Activated CD4-positive, alpha-beta T cell treated with anti-CD3 and anti-CD28 coated beads, Interleukin-2, Interleukin-4, amounts not matched to agents 100 ng/mL and 50 ng/mL, durations not matched to agents 16 hours and 8 hours (primary cell): ENCODE data around the gene NPHS1.
A peak's percentile ranks its signal among the peaks of the same experiment; 100 is the strongest.
"Not testable (repeated sequence)": the region's sequence is repeated elsewhere in the genome, so short reads cannot be mapped to it uniquely, and the experiment has no call there.

ENCODE experiments used
- DNase-seq: peaks from one replicate; pipeline ENCODE4 v3.0.0-alpha.2; 2020; ENCODE audit warnings: low spot score

NPHS1 gene

DNA sequence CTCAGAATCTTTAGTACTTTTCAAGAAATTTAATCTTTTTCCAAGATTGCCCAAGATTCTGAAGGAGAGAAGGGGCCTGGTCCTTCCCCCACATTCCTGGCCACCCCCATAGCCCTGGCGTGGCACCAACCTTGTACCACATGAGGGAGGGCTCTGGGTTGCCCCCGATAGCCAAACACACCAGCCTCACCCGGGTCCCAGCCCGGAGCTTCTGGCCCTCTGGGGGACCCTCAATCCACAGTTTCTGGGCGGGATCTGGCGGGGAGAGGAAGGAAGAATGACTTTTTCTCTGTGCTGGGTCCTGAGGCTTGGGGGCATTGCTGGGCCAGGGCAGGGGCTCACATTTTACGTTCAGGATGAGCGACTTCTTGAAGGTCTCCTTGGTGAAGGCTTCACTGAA lies 4.4 kb downstream of the NPHS1 start:
- DNase-seq, result no peak

DNA sequence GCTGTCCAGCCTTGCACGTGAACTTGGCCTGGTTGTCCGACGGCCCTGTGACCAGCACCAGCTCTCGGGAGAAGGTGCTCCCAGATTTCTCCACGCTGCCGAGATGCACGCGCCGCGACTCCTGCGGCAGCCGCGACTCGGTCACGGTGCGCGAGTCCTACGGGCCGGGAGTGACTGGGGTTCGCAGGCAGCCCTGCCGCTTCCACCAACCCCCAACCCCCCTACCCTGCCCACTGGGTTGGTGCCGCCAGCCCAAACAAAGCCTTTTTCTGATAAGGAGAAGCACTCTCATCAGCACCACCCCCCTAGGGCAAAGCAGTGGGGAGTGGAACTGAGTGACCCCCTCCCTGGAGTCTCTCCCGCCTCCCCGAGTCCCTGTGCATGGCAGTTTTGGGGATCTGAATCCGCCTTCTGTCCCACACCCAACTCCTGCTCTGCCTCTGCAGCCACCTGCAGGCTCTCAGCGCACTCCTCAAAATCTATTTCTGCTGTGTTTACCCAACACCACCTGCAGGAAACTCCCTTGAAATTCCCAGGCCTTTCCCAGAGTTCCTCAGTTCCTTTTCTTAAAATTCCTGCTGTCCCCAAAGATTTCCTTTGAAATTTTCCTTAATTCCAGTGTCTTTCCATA lies 6.2 kb downstream of the NPHS1 start:
- DNase-seq, result no peak

DNA sequence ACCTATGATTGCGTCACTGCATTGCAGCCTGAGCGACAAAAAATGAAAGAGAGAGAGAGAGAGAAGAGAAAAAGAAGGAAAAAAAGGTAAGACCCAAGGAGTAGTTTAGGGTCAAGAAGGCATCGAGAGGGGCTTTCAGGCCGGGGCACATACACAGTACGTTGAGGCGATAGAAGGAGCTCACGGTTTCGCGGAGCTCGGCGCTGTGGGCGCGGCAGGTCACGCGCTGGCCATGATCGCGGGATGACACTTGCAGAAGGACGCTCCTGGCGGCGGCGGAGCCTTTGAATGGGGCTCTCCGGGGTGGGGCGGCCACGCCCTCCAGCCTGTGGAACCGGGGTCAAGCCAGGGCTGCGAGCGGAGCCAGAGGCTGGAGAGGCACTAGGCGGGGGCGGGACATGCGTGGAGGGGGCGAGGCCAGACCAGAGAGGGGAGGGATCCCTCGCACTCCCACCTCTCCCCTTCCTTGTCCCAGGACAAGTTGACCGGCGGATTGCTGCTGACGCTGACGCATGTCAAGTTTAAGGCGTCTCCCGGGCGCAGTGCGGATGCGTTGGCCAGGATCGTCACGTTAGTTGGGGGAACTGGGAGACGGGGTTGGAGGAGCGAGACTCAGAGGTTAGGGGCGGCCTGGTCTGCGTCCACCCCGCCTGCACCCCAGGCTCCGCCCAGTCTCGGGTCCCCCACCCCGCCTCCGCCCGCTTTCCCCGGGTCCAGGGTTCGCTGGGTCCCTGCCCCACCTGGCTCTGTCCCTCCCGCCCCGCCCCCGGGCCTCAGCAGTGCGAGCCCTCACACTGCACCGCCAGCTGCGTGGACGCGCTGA lies 6.9 kb downstream of the NPHS1 start:
- DNase-seq, result no peak

DNA sequence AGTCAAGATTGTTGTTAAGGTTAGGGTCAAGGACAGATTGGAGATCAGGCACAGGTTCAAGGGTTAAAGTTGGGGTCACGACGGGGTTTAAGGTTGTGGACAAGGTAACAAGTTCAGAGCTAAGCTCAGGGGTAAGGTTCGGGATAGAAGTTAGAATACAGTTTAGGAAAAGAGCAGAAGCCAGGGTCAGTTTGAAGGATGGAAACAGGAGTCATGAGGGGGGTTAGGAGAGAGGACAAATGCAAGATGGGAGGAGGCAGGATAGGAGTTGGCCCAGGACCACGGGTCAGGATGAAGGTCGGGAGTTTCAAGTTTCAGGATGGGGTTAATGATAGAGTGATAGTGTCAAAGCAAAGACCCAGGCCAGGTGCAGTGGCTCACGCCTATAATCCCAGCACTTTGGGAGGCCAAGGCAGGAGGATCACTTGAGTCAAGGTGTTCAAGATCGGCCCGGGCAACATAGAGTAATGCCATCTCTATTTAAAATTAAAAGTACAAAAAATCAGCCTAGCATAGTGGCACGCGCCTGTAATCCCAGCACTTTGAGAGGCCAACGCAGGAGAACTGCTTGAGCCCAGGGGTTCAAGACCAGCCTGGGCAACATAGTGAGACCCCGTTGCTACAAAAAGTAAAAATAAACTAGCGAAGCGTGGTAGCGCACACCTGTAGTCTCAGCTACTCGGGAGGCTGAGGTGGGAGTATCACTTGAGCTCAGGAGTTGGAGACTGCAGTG lies 7.7 kb downstream of the NPHS1 start:
- no peak for DNase-seq

DNA sequence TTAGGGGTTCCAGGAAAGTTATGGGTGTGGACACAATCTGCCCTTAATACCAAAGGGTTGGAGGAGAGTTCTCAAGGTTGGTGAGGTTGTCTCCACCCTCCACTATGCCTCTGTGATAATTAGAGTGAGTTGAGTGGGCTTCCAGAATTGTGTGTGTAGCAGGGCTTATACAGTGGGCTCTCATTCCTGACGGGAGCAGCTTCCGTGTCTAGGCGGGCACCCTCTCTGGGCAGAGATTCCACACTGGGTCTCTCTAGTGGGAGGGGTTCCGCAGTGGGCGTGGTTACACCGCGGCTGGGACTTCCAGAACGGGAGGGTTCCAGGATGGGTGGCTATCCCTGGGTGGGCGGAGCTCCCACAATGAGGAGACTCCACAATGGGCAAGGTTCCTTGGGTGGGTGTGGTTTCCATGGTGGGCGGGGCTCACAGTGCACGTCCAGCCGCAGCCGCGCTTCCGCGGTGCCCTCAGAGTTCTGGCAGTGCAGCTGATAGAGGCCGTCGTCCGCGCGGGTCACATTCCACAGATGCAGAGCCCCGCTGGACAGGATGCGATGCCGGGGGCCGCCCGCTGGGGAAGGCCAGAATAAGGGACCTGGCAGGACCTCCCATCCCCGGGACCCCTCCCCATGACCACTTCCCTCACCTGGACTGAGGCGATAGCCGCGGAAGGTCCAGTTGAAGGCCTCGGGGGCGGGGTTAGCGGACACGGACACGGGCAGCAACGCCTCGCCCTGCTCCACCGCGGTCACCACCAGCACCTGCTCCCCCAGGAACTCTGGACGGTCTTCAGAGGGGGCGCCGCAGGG lies 8.4 kb downstream of the NPHS1 start:
- no peak for DNase-seq

DNA sequence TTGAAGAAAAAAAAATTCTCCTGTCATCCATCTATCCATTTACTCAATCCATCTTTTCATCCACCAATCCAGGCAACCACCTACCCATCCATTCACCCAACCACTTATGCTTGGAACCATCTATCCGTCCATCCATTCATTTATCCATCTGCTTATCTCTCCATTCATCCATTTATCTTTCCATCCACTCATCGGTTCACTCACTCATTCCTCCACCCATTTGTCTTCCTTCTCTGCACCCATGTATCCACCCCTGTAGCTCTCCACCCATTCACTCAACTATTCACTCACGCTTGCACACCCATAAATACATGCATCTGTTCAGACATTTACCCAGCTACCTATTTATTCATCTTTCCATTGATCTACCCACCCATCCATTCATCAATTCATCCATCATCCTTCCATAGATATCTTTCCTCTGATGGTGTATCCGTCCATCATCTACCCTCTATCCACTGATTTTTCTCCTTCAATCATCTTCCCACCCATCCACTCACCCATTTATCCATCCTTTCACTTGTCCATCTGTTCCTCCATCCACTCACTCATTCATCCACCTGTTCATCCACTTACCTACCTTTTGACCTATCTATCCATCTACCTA lies 9.5 kb downstream of the NPHS1 start:
- DNase-seq, result no peak

DNA sequence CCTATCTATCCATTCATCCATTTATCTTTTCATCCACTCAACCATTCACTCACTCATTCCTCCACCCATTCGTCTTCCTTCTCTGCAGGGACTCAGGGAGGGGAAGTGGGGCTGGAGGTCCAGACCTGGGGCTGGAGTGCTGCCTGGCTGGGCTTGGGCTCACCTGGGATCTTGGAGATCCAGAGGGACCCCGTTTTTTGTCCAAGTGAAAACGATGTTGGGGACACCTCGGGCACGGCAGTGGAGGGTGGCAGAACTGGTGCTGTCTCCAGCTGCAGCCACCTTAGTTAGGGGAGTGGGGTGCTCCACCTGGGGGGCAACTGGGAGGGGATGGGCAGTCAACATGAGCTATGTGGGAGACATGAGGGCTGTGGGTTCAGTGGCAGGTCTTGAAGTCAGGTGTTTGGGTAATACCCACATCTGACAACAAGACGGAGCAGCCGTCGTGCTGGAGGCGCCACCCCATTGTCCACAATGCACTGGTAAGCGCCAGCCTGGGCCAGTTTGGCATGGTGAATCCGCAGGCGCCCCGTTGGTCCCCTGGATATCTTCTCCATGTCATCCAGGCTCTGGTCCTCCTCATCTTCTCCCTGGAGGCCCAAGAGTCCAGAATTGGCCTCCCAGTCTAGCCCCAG lies 10.2 kb downstream of the NPHS1 start:
- DNase-seq, result no peak

DNA sequence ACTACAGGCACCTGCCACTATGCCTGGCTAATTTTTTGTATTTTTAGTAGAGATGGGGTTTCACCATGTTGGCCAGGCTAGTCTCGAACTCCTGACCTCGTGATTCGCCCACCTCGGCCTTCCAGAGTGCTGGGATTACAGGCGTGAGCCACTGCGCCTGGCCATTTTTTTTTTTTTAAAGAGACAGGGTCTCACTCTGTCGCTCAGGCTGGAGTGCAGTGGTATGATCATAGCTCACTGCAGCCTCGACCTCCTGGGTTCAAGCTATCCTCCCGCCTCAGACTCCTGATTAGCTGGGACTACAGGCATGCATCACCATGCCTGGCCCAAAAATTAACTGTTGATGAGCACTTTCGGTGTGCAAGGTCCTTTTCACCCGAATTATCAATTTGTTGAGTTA lies 16.2 kb downstream of the NPHS1 start:
- not testable (repeated sequence) for DNase-seq

DNA sequence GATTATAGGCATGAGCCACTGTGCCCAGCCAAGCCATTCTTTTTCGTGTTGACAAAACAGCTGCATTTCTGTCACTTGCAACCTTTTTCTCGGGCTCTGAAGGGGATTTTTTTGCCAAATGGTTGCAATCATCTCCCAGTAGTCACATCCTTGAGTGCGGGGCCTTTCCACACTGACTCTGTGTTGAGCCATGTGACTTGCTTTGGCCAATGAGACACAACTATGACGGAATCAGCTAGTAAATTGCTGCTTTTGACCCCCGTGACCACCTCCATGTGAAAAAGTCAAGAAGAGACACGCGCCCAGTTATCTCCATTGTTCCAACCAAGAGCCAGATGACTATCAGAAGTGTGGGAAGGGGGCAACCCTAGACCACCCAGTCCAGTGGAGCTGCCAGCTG lies 18.3 kb downstream of the NPHS1 start:
- no peak for DNase-seq

DNA sequence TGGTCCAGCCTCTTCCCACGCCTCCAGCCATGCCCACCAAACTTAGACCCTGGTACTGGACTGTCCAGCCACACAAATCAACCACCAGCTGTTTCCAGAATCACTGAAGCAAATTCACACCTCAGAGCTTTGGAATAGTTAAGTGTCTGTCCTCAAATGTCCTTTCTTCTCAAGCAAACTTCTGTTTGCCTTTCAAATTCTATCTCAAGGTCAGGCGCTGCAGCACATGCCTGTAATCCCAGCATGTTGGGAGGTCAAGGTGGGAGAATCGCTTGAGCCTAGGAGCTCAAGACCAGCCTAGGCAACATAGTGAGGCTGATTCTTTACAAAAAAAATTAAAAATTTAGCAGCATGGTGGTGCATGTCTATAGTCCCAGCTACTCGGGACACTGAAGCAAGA lies 20.2 kb downstream of the NPHS1 start:
- DNase-seq, result no peak

DNA sequence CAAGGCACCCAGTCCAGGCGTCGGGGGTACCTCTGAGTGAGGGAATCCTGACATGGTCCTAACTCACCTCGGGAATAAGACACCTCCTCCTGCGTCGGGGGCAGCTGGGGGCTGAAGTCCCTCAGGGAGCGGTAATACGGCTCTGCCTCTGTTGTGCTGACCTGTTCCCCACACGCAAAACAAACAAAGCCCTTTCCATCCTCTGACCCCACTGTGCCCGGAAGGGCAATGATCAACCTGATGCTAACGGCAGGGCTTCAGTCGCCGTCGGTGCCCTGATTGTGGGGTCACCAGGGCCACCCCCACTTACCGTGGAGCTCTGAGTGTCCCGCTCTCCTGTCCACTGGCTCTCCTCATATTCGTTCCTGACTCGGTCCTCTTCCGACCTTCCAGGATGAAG lies 21.3 kb downstream of the NPHS1 start:
- no peak for DNase-seq

DNA sequence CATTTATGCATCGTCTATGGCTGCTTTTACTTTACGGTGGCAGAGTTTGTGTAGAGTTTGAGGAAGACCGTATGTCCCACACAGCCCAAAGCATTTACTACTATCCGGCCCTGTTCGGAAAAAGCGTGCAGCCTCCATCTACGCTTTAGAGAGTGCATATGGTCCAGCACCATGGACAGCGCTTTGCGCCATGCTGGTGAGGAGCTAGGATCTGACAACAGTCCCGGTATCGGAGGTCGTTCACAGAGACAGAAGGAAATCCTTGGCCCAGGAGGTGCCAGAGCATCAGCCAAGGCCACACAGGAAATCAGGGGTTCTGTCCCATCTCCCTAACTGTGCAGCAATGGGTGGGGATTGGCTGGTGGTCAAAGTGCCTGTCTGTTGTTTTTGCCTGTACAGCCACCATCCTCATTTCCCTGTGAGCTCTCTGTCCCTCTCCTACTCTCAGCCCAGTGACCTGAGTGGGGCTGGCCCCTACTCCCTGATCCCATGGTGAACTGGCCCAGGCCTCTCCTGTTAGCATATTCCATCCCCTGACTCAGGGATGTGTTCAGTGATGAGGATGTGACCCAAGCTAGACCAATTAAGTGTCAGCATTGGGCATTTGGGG lies 23.5 kb downstream of the NPHS1 start:
- peak; percentile 40 for DNase-seq

DNA sequence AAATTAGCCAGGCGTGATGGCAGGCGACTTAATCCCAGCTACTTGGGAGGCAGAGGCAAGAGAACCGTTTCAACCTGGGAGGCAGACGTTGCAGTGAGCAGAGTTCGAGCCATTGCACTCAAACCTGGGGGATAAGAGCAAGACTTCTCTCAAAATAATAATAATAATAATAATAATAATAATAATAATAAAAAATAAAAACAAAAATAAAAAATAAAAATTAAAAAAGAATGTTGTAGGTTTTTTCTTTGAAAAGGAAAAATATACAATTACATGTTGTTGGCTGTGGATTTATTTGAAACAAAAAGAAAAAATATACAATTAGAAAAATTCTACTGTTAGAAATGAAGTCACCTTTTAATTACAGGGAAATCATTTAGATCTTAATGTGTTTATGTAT lies 28.2 kb downstream of the NPHS1 start:
- DNase-seq, result no peak

DNA sequence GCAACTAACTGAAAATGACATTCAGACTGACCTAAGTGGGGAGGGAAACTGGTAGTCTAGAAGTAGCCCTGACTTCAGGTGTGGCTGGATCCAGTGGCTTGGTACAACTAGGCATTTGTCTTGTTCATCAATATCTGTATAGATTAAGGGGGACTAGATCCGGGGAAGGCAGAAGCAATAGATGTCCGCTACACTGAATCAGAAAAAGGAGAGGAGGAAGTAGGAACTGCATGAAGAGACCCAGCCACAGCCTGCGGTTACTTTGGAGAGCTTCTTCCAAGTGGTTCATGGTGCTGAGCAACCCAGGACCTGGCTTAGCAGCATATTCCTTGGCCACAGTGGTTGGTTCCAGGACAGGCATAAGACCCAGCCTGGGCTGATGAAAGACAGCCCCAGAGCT lies 29.7 kb downstream of the NPHS1 start:
- no peak for DNase-seq

DNA sequence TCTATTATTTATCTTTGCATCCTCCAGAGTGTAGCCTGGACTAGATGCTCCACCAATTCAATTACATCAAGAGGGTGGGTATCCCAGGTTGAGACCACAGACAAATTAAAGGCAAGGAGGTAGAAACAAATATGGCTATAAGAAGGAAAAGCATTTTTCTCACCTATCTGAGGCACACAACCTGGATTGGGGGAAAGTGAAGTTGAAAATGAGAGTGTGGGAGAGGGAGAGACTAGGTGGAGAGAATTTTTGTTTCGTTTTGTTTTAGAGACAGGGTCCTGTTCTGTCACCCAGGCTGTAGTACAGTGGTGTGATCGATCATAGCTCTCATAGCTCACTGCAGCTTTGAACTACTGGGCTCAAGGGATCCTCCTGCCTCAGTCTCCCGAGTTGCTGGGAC lies 33.9 kb downstream of the NPHS1 start:
- DNase-seq, result no peak

DNA sequence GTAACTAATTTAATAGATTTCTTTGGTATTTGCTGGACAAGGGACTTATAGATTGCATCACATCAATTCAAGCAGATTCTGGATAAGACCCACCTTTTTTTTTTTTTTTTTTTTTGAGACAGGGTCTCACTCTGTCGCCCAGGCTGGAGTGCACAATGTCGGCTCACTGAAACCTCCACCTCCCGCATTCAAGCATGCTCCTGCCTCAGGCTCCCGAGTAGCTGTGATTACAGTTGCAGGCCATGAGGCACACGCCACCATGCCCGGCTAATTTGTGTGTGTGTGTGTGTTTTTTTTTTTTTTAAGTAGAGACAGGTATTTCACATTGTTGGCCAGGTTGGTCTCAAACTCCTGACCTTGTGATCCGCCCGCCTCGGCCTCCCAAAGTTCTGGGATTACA lies 35.5 kb downstream of the NPHS1 start:
- no peak for DNase-seq

DNA sequence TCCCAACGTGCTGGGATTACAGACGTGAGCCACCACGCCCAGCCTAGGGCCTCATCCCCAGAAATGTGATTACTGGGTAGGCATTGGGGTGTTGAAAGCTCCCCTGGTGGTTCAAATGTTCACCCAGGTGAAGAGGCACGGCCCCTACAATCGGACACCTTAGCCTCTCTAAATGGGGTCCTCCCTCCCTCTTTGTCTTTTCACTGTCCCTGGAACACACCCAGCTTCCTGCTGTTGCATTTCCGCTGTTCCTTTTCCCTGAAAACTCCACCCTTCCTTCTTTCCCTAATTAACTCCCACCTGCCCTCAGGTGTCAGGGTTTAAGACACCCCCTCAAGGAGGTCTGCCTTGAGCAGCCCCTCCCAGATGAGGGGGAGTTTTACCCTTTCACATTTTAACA lies 36.0 kb downstream of the NPHS1 start:
- DNase-seq, result no peak

DNA sequence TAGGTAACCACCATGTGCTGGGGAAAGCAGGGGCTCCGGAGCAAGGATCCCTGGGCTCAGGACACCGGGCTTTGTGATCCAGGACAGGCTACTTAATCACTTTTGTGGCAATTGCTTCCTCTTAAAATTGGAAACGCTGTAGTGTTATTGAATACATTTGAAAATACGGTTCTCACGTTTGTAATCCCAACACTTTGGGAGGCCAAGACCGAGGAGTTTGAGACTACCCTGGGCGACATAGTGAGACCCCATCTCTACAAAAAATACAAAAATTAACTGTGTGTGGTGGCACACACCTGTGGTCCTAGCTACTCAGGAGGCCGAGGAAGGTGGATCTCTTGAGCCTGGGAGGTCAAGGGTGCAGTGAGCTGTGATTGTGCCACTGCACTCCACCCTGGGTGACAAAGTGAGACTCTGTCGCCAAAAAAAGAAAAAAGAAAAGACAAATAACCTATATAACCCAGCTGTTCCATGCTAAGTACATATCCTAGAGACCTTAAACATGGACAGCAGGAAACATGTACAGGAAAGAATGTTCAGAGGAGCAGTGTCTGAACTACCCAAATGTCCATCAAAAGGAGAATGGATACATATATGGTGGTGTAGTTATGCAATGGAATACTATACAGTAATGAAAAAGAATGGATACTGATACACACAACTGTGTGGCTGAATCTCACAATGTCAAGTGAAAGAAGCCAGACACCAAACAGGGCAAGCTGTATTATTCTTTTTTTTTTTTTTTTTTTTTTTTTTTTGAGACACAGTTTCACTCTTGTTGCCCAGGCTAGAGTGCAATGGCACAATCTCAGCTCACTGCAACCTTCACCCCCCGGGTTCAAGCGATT lies 39.0 kb downstream of the NPHS1 start:
- no peak for DNase-seq

DNA sequence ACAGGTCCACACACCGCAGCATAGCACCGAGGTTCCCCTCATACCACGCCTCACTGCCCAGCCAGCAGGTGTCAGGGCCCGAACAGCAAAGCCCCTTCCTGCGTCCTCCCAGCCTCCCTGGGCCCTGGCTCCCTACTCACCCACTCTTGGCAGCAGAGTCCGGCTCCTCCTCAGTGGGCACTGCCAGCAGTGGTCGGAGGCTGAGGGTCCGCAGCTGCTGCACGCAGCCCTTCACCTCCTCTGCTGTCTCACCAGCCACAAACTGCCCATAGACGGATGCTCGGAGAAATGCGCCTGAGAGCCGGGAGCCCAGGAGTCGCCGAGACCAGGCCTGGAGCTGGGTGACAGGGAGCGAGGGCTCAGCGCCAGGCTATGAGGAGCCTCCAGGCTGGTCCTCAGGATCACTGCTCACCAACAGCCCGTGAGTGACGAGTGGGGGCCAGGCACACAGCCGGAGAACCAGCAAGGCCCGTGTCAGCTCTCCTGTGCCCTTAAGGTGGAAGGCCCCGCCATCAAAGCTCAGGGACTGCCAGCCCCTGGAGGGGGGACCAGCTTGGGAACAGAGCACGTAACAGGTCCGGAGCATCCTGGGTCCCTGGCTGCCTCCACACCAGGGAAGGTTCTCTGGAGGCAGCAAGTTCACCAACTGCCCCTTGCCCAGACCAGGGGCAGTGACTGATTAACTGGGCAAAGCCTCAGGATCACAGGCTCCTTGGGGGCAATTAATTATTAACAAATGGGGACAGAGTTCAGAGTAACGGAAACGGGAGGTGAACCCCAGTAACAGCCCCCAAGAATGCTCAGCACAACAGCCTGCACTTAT lies 39.9 kb downstream of the NPHS1 start, which contains the start of gene PRODH2:
Gene PRODH2 (minus strand): TSS at position 626 of the 823 bp plus-strand sequence. CDS start 40 bp downstream, at position 586.
- DNase-seq, result no peak
